ENCODE results near the gene KCNN3.

KCNN3 gene

DNA sequence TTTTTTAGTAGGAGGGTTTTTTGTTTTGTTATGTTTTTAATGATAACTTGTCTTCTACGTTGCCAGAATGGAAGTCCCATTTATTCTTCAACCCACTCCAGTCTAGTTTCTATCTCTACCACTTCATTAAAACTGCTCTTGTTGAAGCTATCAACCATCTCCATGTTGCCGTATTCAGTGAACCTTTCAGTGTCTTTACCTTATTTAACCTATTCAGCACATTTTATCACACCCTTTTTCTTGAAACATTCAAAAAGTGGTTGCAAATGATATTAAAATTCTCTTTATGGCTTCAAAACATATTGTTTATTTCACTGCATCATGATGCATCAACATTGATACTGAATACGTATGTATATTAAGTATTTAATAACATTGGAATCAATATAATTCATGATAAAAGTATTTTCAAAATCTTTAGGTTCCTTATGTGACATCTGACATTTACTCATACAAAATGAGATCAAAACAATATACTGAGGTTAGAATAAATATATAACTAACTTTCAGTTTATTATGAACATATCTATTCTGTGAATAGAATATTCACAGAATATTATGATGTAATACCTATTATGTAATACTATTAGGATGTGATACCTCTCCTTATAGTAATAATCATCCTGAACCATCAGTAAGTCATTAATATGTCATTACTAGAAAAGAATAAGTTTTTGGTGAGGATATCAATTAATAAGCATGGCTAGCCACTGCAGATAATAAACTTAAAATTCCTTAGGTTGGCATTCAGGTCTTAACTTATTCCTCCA is 210.1 kb downstream of the KCNN3 start:
- DNase-seq (ENCODE audit: low read depth), result no peak

DNA sequence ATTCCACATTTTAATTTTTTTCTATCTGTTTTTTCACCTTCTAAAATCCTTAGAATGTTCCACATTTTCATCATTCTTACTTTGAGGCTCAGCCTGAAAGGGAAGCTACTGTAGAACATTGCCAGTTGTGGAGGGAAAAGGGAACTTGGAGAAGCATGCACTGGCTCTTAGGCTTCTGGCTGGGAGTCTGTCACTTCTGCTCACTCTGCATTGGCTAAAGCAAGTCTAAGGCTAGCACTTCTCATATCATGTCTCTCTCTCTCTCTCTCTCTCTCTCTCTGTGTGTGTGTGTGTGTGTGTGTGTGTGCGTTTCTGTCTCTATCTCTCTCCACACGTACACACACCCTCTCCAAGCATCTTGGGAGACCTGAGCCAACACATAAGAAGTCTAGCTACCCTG is 212.5 kb downstream of the KCNN3 start:
- DNase-seq (ENCODE audit: low read depth), result no peak

DNA sequence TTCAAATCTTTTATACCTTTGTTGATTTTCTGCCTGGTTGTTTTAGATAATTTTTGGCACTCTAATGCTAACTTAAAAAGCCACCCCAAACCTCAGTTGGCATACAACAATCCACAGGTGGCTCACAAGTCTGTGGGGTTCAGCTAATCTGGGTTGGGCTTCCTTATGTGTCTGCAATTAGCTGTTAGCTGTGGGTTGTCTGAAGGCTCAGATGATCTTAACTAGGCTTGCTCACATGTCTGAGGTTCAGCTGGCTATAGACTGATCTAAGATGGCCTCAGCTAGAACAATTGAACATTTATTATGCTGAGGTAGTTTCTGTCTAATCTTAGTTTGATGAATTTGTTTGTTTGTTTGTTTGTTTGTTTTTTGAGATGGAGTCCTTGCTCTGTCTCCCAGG is 217.2 kb downstream of the KCNN3 start:
- DNase-seq (ENCODE audit: low read depth), result no peak

Measured in activated T-helper 9 cell treated with anti-CD3 and anti-CD28 coated beads, Interleukin-2, amount 50 U/mL, for 16 hours (primary cell).